ENCODE measurements around the gene TAF4B.

- TF ChIP-seq, protein P1, sequence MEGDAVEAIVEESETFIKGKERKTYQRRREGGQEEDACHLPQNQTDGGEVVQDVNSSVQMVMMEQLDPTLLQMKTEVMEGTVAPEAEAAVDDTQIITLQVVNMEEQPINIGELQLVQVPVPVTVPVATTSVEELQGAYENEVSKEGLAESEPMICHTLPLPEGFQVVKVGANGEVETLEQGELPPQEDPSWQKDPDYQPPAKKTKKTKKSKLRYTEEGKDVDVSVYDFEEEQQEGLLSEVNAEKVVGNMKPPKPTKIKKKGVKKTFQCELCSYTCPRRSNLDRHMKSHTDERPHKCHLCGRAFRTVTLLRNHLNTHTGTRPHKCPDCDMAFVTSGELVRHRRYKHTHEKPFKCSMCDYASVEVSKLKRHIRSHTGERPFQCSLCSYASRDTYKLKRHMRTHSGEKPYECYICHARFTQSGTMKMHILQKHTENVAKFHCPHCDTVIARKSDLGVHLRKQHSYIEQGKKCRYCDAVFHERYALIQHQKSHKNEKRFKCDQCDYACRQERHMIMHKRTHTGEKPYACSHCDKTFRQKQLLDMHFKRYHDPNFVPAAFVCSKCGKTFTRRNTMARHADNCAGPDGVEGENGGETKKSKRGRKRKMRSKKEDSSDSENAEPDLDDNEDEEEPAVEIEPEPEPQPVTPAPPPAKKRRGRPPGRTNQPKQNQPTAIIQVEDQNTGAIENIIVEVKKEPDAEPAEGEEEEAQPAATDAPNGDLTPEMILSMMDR (IDR thresholded peaks at IDR 0.05; ENCODE audit: control extremely low read depth in 1 of 3, insufficient read depth in 1 of 3, low read depth in 1 of 3, low read length in 3 of 3): no peak
- TF ChIP-seq POLR2AphosphoS5 (IDR thresholded peaks at IDR 0.05; ENCODE audit: low read depth, low read length): no peak
- TF ChIP-seq, protein P2, sequence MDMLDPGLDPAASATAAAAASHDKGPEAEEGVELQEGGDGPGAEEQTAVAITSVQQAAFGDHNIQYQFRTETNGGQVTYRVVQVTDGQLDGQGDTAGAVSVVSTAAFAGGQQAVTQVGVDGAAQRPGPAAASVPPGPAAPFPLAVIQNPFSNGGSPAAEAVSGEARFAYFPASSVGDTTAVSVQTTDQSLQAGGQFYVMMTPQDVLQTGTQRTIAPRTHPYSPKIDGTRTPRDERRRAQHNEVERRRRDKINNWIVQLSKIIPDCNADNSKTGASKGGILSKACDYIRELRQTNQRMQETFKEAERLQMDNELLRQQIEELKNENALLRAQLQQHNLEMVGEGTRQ (IDR thresholded peaks at IDR 0.05; ENCODE audit: low read length): no peak
- TF ChIP-seq MAX (IDR thresholded peaks at IDR 0.05): no peak
- TF ChIP-seq EGR1 (IDR thresholded peaks at IDR 0.05; ENCODE audit: borderline replicate concordance, low read depth, low read length): no peak
- TF ChIP-seq TCF12 (IDR thresholded peaks at IDR 0.05; ENCODE audit: low read depth, low read length): no peak
- no peak for TF ChIP-seq SP1 (IDR thresholded peaks at IDR 0.05; ENCODE audit: low read depth, low read length)
- TF ChIP-seq CREB1 (IDR thresholded peaks at IDR 0.05): no peak
- TF ChIP-seq CBX5 (IDR thresholded peaks at IDR 0.05; ENCODE audit: low read depth, low read length): no peak
- no peak for TF ChIP-seq SP4 (IDR thresholded peaks at IDR 0.05; ENCODE audit: low read length)
- no peak for TF ChIP-seq POLR2A (IDR thresholded peaks at IDR 0.05; ENCODE audit: control extremely low read depth in 1 of 2, low read depth in 2 of 2, low read length in 2 of 2)
Measured at GRCh38 chr18:26434887-26435286, 208.6 kb downstream of the TAF4B start.
